Kidney epithelial cell (primary cell): Measurements from ENCODE around the gene ADAD2. TPM values are rescaled to one million over a fixed set of nuclear protein-coding genes. Genes with fewer than 3 reads are reported as not detected.
A peak's percentile ranks its signal among the peaks of the same experiment; 100 is the strongest.

Experiments used
- DNase-seq: peaks from one replicate; pipeline ENCODE4 v3.0.0-alpha.2; 2010; ENCODE audit warnings: low read depth
- H3K27me3 ChIP-seq: 2 replicates; pipeline ENCODE4 v1.6.0; 2011; ENCODE audit warnings: low read length; ENCODE audit not compliant: control insufficient read depth, insufficient read depth
- H3K36me3 ChIP-seq: 2 replicates; pipeline ENCODE4 v1.5.1; 2011; ENCODE audit warnings: low read length; ENCODE audit not compliant: control insufficient read depth, insufficient read depth
- H3K4me3 ChIP-seq: 2 replicates; pipeline ENCODE4 v1.5.1; 2011; ENCODE audit warnings: low read depth, mild to moderate bottlenecking, control low read depth, low read length
- total RNA-seq: library from RNA; depleted of rRNA; stranded (reverse); fragments of >200 nt; gene quantifications from 2 replicates; pipeline ENCODE4 v1.2.3, GENCODE V29; 2015
- TF ChIP-seq, protein P1 (sequence below): IDR thresholded peaks from 2 replicates; pipeline ENCODE4 v1.5.1; 2011; ENCODE audit warnings: mild to moderate bottlenecking, moderate library complexity, low read length, control low read depth, inconsistent platforms; ENCODE audit not compliant: insufficient read depth, poor library complexity, severe bottlenecking

The ADAD2 gene
- total RNA-seq, 1 donor from 2014 or later = not detected

DNA sequence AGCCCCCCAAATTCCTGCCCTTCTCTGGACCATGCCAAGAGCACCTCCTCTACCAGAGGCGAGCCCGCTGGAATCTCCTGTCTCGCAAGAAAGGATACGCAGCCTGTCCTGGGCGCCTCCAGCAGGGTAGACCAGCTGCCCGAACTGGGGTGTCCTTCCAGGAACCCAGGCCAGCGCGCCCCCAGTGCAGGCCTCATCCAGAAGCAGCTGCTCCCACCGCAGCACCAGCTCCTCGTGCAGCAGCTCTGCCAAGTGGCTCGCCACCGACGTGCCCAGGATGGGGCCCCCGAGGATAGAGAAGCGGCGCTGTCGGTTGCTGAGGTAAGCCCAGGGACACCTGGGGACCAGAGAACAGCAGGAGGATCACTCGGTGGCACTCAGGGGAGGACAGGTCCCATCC, 8.9 kb upstream of the ADAD2 start:
- TF ChIP-seq, protein P1, sequence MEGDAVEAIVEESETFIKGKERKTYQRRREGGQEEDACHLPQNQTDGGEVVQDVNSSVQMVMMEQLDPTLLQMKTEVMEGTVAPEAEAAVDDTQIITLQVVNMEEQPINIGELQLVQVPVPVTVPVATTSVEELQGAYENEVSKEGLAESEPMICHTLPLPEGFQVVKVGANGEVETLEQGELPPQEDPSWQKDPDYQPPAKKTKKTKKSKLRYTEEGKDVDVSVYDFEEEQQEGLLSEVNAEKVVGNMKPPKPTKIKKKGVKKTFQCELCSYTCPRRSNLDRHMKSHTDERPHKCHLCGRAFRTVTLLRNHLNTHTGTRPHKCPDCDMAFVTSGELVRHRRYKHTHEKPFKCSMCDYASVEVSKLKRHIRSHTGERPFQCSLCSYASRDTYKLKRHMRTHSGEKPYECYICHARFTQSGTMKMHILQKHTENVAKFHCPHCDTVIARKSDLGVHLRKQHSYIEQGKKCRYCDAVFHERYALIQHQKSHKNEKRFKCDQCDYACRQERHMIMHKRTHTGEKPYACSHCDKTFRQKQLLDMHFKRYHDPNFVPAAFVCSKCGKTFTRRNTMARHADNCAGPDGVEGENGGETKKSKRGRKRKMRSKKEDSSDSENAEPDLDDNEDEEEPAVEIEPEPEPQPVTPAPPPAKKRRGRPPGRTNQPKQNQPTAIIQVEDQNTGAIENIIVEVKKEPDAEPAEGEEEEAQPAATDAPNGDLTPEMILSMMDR = no peak
- DNase-seq = no peak
- Histone ChIP-seq H3K36me3 (peaks cover 2% of the 10 kb centered on the region), H3K27me3 (no peaks in the 10 kb centered on the region), H3K4me3 (no peak overlapping the region)

DNA sequence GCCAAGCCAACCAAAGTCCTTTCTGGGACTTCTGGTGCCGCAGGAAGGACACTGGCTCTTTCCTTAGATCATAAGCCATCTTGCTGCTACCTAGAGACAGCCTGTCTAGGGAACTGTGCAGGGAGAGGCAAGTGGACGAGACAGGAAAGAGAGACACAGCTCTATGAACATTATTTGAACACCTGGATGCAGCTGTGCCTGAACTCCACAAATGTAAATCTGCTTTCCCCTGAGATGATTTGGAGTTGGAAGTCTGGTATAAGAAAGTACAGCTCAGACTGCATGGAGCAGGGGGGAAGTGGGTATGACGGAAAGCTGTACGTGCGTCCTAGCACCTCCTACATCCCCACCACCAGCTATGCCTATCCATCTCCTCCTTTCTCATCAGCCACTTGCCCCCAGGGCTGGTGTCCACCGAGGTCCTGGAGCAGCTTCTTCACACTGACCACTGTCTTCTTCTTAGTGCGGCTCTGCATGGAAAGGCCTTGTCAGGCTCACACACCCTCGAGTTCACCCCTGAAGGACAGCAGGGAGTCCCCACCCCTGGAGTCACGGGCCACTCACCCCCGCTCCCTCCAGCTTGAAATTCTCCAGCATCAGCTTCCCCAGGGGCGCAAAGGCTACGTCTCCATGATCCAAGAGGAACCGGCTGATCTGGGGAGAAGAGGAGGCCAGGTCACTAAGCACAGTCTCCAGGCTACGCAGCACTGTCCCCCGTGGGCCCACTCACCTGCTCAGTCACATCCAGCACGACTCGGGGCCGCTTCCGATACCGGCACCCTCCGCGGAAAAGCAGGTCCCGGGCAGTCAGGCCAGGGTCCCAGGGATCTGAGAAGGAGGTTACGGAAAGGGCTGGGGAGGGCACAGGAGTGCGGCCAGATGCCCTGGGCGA, 8.0 kb upstream of the ADAD2 start:
- H3K27me3 ChIP-seq = no peaks in the 10 kb centered on the region
- H3K4me3 ChIP-seq = no peak overlapping the region
- H3K36me3 ChIP-seq = peaks cover 2% of the 10 kb centered on the region
- no peak for DNase-seq
- TF ChIP-seq, protein P1 = no peak

DNA sequence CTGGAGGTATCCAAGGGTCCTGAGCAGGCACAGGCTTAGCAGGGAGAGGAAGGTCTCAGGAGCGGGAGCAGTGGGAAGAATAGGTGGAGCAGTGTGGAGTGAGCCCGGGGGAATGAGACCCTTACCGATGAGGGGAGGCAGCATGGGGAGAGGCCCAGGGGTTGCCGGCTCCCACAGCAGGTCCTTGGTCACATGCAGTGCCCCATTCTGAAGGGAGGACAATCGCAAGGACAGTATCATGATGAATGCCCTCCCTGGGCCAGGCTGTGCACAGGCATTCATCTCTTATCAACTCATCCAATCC, 7.4 kb upstream of the ADAD2 start:
- Histone ChIP-seq H3K36me3 (peaks cover 2% of the 10 kb centered on the region), H3K4me3 (no peak overlapping the region), H3K27me3 (no peaks in the 10 kb centered on the region)
- TF ChIP-seq, protein P1 = no peak
- DNase-seq = no peak

DNA sequence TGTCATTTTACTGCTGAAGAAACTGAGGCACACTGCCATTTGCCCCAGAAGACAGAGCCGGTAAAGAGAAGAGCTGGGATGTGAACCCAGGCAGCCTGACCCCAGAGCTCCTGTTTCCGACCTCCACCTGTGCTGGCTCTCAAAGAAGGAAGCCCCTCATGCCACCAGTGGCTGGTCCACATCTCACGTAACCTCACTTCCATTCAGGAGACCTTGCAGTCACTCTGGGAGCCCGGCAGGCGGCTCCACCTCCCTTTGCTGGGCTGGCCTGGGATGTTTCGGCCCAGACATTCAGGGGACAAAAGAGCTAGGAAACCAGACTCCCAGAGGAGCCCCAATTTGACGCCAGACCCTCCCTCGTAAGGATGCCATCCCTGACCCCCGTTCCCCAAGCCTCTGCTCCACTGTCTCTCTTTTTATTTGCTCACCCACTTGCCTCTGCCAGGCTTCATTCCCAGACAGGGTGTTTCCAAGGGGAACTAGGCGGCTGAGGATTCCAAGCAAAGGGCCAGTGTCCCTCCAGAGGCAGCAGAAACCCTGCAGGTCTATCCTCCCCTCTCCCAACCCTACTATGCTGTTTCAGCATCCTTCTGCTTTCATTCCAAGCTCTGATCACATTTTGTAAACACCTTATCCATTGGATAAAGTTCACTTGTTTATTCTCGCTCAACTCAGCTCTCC, 6.9 kb upstream of the ADAD2 start:
- no peak for DNase-seq
- Histone ChIP-seq H3K27me3 (no peaks in the 10 kb centered on the region), H3K4me3 (no peak overlapping the region), H3K36me3 (peaks cover 2% of the 10 kb centered on the region)
- TF ChIP-seq, protein P1 = peak; percentile 25

DNA sequence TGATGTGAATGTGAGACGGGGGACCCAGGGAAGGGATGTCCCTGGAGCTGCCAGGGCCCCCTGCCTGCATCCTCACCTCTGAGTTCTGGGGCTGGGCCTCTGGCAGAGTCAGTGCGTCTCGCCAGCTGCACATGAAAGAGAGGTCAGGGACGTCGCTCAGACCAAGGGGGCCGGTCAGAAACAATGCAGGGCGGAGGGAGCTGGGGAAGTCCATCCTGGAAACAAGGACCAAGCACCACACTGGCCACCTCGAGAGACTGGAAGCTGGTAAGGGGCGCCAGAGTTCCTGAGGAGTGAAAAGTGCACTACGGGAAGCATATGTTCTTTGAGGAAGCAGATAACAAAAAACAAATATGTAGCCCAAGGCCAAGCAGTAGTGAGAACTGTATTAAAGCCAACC, 6.2 kb upstream of the ADAD2 start:
- Histone ChIP-seq H3K27me3 (no peaks in the 10 kb centered on the region), H3K36me3 (peaks cover 2% of the 10 kb centered on the region), H3K4me3 (no peak overlapping the region)
- DNase-seq = no peak
- TF ChIP-seq, protein P1 = no peak
